Stimulated activated CD4-positive, alpha-beta T cell treated with anti-CD3 and anti-CD28 coated beads, TNF-alpha, amount 100 ng/mL, for 4 hours (primary cell): ENCODE measurements around the gene MUC20.
"Not testable (repeated sequence)": the region's sequence is repeated elsewhere in the genome, so short reads cannot be mapped to it uniquely, and the experiment has no call there.

Experiments used
- DNase-seq, 3 experiments: peaks; one replicate each; pipeline ENCODE4 v3.0.0-alpha.2; 2020; ENCODE audit warnings: low read depth in 3 of 3

MUC20 gene, protein sequence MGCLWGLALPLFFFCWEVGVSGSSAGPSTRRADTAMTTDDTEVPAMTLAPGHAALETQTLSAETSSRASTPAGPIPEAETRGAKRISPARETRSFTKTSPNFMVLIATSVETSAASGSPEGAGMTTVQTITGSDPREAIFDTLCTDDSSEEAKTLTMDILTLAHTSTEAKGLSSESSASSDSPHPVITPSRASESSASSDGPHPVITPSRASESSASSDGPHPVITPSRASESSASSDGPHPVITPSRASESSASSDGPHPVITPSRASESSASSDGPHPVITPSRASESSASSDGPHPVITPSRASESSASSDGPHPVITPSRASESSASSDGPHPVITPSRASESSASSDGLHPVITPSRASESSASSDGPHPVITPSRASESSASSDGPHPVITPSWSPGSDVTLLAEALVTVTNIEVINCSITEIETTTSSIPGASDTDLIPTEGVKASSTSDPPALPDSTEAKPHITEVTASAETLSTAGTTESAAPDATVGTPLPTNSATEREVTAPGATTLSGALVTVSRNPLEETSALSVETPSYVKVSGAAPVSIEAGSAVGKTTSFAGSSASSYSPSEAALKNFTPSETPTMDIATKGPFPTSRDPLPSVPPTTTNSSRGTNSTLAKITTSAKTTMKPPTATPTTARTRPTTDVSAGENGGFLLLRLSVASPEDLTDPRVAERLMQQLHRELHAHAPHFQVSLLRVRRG

GRCh38 chr3:195720831-195721506, at the start of gene MUC20:
MUC20 (plus strand) TSS chr3:195720978; CDS start chr3:195721008, 30 bp downstream.
- not testable (repeated sequence) for DNase-seq

GRCh38 chr3:195671283-195671682, 49.5 kb upstream of the MUC20 start:
- not testable (repeated sequence) for DNase-seq

GRCh38 chr3:195673711-195674110, 47.1 kb upstream of the MUC20 start:
- DNase-seq = not testable (repeated sequence)

- DNase-seq = not testable (repeated sequence)
Measured at GRCh38 chr3:195678391-195679015, 42.3 kb upstream of the MUC20 start.

DNA sequence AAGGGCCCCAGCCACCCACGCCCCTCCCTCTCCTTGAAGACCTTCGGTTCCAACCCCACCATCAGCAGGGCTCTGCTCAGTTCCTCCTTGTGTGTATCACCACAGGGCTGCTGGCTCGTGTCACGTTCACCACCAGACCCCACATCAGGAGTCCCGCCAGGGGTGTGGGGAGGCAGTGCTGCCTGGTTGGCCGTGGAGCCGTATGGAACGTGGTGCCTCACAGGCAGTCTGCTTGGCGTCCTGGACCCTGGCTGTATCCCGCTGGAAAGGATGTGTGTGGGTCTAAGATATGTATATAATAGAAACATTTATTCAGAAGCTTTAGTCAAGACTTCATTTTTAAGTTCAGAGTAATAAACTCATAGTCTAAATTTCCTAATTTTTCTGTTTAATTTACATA, 40.1 kb upstream of the MUC20 start:
- not testable (repeated sequence) for DNase-seq

DNA sequence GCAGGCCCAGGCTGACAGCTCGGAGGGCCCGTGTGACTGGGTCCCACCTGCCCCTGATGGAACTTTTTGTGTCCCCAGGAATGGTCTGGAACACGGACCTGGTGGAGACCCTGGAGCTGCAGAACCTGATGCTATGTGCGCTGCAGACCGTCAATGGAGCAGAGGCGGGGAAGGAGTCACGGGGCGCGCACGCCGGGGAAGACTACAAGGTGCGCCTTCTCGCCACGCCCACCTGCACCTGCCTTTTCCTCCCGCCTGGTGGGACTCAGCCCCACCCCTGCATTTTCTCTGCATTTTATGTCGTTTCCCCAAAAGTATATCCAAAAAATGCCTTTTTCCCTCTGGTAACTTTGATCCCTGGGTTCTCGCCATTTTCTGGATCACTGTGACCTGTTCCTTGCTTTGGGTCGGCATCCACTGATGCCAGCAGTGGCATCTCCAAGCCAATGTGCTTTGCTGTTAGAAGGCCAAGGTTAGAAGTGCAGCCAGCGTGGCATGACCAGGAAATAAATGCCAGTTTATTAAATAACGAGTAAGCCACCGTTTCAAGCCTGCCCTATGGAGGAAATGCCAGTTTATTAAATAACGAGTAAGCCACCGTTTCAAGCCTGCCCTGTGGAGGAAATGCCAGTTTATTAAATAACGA, 39.2 kb upstream of the MUC20 start:
- DNase-seq = not testable (repeated sequence)

DNA sequence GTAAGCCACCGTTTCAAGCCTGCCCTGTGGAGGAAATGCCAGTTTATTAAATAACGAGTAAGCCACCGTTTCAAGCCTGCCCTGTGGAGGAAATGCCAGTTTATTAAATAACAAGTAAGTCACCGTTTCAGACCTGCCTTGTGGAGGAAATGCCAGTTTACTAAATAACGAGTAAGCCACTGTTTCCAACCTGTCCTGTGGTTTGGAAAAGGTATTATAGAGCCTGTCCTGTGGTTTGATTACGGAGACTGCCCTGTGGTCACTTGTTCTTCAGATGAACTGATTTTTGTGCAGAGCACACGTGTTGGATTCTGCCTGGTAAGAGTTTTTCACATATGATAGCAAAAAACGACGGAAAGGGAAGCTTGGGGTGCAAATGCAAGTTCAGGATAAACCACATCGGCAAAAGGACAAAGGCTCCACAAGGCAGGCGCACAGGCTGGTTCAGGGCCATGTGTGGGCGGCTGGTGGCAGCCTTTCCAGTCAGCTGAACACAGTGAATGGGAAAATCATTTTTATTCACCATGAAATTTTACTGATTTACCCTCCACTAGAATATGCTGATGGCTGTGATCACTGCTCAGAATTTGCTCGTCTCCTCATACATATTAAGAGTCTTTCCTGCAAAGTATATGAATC, 38.6 kb upstream of the MUC20 start:
- DNase-seq = not testable (repeated sequence)

- not testable (repeated sequence) for DNase-seq
Measured at GRCh38 chr3:195683722-195684526, 36.9 kb upstream of the MUC20 start.

DNA sequence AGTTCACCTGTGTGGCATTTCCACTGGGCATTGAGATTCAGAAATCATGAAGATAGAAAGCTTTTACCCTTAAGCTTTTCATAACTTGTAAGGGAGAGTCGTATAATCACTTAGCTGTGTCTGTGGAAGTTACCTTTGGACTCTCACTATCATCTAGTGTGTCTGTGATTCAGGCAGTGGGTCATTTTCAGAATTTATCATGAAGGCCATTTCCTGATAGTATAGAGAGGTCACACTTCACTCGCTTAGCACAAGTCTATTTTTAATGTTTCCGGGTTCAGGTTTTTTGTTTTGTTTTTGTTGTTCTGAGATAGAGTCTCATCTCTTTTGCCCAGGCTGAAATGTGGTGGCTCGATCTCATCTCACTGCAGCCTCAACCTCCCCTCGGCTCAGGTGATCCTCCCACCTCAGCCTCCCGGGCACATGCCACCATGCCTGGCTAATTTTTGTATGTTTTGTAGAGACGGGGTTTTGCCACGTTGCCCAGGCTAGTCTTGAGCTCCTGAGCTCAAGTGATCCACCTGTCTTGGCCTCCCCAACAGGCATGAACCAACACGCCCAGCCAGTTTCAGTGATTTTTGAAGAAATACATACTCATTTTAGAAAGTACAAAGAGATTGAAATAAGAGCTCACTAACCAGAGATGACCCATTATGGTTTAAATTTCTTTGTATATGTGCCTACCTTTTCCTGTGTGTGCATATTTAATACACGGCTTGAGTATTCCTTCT, 36.1 kb upstream of the MUC20 start:
- not testable (repeated sequence) for DNase-seq

DNA sequence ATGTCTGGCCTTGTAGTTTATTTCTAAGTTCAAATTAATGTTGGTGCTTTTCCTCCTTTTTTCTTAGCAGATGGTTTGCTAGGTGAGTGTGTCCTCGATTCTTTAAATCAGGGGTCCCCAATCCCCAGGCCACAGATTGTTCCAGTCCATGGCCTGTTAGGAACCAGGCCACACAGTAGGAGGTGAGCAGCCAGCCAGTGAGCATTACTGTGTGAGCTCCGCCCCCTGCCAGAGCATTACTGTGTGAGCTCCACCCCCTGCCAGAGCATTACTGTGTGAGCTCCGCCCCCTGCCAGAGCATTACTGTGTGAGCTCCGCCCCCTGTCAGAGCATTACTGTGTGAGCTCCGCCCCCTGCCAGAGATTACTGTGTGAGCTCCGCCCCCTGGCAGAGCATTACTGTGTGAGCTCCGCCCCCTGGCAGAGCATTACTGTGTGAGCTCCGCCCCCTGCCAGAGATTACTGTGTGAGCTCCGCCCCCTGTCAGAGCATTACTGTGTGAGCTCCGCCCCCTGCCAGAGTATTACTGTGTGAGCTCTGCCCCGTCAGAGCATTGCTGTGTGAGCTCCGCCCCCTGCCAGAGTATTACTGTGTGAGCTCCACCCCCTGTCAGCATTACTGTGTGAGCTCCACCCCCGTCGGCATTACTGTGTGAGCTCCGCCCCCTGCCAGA, 34.1 kb upstream of the MUC20 start:
- DNase-seq = not testable (repeated sequence)

GRCh38 chr3:195687209-195687760, 33.5 kb upstream of the MUC20 start:
- DNase-seq = not testable (repeated sequence)

DNA sequence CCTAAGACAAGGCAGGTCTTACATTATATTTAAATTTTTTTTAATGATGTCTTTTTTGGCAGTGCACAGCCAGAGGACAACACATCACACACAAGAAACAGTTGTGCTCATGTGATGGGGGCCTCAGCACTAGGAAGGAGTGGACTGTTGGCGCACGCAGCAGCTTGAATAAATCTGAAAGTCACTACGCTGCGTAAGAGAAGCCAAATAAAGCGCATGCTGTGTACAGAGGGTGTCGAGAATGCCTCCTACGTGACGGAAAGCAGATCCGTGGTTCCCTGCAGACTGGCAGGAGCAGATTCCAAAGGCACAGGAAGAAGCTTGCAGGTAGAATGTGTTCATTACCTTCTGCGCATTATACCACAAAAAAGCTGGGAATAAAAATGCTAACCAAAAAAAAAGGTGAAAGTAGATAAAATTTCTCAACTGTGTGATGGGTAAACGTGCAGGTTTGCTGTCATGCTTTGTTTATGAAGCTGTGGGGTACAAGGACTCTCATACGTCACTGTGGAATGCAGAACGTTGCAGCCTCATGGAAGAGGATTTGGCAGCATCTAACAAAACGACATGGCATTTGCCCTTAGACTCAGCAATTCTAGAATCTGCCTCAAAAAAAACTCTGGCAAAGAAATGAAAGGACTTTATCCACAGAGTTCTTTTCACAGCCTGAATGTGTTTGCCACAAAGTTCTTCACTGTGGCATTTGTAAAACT, 32.2 kb upstream of the MUC20 start:
- DNase-seq = not testable (repeated sequence)

DNA sequence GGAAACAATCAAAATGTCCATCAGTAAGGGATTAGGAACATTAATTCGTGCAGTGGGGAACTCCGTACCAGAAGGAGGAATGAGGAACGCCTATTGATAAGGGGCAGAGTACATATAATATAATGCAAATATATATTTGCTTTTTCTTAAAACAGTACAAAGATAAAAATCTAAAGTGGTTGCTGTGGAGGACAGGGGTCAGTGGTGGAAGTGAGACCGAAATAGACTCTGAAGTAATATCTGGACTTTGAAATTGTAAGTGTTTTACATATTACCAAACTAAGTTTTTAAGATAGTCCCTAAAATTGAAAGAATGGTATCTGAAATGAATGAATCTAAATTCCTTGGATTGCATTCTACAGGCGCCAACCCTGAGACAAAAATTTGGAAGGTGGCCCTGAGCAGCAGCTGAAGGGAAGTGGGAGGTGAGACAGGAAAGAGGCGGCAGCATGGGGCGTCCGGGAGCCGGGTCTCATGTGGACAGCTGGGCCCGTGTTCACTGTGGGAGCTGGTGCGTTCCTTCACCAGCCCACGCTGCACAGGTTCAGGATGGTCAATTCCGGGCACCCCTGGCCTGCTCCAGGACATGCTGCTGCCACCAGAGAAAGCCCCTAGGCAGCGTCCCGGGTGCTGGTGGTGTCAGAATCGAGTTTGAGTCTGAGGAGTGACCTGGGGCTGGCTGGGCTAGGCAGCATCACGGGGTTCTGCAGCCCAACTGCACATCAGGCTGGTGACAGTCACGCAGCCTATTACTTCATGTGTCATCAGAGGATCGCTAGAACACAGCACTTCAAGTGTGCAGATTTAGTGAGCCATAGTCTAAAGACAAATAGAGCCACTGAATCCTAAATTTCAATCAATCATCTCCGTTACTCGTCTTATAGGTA, 31.4 kb upstream of the MUC20 start:
- DNase-seq = not testable (repeated sequence)

DNA sequence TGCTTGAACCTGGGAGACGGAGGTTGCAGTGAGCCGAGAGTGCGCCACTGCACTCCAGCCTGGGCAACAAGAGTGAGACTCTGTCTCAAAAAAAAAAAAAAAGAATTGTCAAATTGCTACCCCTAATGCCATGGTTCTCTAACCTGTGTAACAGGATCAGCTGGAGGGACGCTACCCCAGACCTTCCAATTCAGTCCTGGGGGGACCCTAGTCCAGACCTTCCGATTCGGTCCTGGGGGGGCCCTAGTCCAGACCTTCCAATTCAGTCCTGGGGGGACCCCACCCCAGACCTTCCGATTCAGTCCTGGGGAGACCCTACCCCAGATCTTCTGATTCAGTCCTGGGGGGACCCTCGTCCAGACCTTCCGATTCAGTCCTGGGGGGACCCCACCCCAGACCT, 29.8 kb upstream of the MUC20 start:
- DNase-seq = no peak

- DNase-seq = not testable (repeated sequence)
Measured at GRCh38 chr3:195691596-195692353, 29.0 kb upstream of the MUC20 start.

DNA sequence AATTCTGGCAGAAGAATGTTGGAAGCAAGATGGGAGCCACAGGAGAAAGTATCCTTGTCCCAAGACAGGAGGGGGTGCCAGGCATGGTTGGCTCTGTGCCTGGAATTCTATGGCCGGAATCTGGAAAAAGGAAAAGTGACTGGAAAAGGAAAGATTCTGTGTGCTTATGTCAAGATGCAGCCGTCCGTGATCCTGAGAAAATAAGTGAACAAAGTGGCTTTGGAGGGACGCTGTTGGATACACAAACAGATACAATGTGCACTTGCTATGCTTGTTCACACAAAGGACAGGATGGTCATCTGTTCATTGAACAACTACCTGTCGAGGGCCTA, 28.5 kb upstream of the MUC20 start:
- no peak for DNase-seq
